GM19240 (cell line): Measurements from ENCODE around the gene ZSWIM5.

Source experiments
- DNase-seq: peaks from one replicate; pipeline ENCODE4 v3.0.0; 2011; ENCODE audit warnings: low spot score; ENCODE audit not compliant: insufficient read length

The ZSWIM5 gene

DNA sequence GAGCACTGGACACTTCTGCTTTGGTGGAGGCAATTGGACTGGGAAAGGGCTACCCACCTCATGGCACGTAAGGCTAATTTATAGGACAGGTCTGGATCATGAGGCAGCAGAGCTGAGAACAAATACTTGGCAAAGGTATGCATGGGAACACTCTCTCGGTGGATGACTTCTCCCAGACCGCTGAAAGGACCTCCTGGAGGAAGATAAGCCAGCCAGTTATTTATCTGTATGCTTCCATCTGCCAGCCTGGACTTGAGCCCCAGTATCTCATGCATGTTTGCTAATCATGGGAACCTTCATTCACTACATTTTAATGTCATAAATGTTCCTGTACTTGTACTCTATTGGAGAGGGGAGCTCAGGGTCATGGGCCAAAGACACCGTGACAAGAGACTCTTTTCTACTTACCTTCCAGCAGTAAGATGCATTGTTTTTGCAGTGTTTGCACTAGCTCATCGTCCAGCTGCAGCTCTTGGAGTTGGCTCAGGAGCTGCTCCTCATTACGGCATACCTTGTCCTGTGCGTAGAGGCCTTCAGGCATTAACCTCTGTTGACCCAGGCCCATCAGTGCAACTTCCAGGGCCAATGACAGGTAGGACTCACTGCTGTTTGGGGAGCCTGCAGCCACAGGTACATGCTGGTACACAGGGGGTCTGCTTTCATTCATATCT, 170.6 kb downstream of the ZSWIM5 start:
- no peak for DNase-seq

DNA sequence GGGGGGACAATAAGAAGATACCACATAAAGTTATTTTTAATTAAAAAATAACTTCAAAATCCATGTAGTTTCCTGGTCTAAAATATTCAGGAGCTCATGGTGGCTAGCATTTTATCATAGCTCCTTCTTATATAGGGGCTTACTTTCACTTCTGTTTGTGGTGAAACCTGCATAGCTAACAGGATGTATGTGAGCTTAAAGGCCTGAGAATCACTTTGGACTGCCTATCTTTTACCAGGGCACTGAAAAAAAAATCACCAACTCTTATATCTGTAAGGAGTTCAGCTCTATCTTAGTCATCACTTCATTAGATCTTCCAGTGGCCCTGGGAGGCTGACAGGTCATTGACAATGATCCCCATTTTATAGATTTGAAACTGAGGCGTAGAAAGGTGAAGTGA, 173.0 kb downstream of the ZSWIM5 start:
- no peak for DNase-seq

DNA sequence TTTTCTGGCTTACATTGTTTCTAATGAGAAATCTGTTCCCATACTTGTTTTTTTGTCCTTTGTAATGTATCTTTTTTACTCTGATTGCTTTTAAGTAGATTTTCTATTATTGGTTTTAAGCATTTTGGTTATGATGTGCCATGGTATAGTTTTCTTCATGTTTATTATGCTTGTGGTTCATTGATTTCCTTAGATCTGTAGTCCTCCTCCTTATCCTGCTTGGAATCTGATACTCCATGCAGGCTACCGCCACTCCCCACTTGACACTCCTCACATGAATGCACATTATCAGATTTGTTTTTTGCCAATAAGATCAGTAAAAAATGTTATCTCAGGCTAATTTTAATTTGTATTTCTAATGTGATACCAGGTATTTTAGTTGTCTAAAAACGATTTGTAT, 173.6 kb downstream of the ZSWIM5 start:
- DNase-seq = no peak

DNA sequence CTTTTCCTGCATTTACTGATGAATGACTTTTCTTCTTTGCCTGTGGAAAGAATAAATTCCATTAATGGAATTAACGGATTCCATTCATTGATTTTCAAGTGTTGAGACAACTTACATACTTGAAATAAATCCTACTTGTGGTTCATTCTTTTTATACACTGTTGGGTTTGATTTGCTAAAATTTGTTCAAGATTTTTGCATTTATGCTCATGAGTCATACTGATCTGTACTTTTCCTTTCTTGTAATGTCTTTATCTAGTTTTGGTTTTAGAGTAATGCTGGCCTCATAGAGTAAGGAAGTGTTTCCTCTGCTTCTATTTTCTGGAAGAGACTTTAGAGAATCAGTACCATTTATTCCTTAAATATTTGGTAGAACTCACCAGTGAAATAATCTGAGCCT, 180.0 kb downstream of the ZSWIM5 start:
- DNase-seq = no peak

DNA sequence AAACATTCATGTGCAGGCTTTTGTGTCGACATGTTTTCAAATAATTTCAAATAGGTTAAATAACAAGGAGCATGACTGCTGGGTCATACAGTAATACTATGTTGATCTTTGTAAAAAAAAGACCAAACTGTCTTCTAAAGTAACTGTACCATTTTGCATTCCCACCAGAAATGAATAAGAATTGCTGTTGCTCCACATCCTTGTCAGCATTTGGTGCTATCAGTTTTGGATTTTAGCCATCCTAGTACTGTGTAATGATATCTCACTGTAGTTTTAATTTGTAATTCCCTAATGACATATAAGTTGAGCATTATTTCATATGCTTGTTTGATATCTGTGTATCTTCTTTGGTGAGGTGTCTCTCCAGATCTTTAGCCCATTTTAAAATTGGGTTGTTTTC, 182.7 kb downstream of the ZSWIM5 start:
- no peak for DNase-seq

DNA sequence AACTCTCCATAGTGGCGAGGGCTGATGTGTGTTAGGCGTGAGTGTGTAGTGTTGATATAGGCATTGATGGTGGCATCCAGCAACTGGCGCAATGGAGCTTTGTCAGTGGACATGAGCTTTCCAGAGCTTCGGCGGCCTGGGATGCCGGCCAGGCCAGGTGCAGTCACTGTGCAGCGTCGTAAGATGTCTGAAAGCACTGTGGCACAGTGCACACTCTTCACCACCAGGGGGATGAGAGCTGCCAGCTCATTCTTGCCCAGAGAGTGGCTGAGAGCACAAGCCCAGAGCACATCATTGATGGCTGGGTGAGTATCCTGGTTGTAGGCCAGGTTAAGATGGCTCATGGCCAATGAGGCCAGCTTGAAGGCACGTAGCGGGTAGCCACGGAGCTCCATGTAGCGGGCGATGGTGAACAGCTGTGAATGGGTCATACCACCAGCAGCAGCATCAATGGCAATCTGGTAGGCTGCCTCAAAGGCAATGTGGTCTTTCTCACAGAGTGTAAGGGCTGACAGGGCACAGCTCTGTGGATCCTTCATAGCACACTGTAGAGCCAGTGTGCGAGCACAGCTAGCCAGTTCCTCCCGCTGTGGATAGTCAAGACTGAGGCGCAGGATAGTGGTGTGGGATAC, 187.7 kb downstream of the ZSWIM5 start:
- no peak for DNase-seq

DNA sequence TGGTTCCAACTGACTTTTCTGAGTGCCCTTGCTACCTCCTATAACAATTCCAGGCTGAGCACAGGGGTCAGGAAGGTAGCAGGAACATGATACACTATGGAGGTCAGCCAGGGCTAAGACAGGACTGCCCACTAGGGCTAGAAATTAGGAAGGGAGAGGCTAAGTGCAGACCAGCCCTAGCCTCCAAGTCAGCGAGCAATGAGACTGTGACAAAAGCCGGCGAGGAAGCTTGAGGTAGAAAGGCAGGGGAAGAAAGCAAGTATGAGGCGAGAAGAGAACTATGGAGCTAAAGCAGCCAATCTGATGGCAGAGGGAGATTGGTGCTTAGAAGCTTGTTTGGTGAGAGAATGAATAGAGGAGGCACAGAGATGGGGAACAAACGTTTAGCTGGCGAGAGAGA, 189.6 kb downstream of the ZSWIM5 start:
- no peak for DNase-seq

DNA sequence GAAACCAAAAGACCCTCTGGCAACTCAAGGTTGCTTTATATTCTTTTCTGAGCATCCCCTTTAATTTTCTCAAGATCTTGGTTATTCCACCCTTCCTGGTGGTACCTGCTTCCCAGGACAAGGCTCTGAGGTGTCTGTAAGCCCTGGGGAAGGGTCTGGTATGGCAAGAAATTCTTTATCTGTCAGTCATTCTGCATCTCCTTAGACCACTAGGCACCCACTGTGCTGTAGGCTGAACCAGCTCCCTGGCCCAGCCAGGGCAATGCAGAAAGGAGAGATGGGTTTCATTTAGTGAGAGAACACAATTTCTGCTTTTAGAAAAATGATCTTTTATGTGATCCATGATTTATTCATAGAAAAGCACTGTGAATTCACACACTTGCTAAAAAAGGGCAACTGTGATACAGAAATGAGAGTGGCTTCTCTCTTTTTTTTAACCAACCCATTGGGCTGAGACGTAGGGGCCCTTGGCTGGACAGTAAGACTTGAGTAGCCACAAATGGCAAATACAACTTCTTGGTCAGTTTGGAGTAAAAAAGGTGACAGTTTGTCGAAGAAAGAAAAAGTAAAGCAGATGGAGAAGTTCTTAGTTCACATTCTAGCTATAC, 190.2 kb downstream of the ZSWIM5 start:
- DNase-seq = no peak

DNA sequence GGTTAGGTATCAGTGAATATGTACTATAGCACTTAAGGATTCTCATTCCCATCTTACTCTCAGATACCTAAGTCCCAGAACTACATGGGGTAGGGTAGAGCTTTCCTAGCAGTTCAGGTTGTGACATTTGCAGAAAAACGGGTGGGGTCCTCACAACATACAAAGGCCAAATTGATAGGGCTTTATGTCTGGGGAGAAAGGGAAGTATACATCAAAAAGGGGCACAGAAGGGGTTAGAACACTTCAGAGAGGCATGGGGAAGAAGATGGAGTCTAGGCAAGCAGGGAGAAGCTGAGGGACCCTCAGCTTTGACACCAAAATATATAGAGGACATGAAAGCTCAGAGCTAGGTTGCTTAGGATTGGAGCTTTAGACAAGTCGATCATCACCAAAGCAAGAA, 190.7 kb downstream of the ZSWIM5 start:
- no peak for DNase-seq

DNA sequence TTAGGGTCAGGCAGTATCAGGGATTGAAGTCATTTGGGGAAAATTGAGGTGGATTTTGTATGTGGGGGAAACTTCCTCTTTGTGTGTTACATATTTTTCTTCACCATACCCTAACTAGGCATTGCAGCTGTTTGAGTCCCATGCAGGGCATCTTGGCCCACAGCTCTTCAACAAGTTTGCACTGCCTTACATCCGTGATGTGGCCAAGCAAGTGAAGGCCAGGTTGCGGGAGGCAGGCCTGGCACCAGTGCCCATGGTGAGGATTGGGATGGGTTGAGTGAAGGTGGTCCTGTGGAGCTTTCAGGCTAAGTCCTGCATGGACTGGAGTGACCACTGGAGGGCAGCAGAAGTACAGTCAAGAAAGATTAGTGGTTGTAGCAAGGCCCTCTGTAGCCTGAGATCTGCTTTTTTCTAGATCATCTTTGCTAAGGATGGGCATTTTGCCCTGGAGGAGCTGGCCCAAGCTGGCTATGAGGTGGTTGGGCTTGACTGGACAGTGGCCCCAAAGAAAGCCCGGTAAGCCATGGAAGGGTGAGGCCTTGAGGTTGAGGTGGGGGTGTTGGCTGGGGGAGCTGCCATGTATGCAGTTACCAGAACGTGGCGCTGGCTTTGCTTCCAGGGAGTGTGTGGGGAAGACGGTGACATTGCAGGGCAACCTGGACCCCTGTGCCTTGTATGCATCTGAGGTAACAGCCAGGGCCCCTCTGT, 191.9 kb downstream of the ZSWIM5 start:
- DNase-seq = no peak

DNA sequence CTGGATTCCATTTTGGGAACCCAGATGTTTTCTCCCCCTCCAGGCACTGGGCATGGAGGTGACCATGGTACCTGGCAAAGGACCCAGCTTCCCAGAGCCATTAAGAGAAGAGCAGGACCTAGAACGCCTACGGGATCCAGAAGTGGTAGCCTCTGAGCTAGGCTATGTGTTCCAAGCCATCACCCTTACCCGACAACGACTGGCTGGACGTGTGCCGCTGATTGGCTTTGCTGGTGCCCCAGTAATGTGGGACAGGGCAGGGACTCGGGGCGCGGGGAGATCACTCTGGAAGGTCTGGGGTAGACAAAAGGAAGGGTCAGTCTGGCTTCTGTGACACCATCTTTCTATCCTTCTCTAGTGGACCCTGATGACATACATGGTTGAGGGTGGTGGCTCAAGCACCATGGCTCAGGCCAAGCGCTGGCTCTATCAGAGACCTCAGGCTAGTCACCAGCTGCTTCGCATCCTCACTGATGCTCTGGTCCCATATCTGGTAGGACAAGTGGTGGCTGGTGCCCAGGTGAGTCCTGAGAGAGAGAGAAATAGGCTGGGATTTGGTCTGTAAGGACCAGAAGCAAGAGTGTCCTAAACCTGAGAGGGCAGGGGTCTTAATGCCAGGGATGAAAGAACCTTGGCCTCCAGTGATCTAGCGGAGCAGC, 192.7 kb downstream of the ZSWIM5 start:
- DNase-seq = no peak

DNA sequence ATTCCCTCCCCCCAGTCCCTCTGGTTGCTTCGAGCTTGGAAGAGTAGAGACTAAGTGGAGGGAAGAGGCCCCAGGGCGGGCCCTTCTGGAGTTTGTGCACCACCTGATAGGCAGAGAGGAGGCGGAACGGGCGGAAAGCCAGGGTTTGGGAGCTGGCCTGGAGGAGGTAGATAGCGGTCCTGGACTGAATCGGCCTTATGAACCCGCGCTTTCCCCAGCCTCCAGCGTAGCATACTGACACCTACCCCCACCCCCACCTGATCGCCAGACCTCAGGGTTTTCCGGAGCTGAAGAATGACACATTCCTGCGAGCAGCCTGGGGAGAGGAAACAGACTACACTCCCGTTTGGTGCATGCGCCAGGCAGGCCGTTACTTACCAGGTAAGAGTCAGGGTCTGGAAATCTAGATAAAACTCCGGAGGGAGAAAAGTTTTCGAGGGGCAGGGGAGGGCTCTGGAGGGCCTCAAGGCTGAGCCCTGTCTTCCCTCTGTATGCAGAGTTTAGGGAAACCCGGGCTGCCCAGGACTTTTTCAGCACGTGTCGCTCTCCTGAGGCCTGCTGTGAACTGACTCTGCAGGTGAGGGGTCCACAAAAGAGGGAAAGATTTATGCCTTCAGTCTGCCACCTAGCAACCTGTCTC, 193.6 kb downstream of the ZSWIM5 start:
- DNase-seq = no peak

DNA sequence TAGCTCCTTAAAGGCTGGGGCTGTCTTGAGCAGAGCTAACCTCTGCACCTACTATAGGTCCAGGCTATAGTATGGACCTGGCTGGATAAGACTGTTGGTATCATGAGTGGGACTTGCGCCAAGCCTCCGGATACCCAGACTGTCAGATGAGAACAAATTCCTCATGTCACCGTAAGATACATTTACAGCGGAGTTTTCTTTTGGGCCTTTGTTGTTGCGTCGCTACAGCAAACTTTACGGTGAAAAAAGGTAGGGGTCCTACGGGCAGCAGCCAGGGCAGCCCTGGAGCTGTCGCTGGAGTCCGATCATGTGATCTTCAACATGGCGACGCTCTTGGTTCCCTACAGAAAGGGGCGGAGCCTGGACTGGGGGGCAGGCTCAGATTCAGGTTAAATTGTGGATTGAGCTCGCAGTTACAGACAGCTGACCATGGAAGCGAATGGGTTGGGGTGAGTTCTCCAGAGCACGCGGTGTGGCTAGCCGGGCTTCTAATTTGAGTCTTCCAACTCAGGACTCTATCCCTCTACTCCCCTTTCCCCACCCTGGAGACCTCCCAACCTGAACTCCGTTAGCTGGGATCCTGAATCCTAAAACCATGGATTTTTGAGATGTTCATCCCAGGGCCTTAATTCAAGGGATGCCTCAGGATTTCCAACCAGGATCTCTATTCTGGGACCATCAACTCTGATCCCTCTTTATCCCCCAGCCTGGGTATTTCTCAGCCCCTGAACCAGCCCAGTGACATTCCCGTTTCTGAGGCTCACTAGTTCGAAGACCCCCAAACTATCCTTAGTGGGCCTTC, 194.4 kb downstream of the ZSWIM5 start, which contains the start of gene UROD:
Gene UROD (plus strand): TSS at position 418 of the 802 bp plus-strand sequence. CDS start 12 bp downstream, at position 430.
- DNase-seq = peak; percentile 92

DNA sequence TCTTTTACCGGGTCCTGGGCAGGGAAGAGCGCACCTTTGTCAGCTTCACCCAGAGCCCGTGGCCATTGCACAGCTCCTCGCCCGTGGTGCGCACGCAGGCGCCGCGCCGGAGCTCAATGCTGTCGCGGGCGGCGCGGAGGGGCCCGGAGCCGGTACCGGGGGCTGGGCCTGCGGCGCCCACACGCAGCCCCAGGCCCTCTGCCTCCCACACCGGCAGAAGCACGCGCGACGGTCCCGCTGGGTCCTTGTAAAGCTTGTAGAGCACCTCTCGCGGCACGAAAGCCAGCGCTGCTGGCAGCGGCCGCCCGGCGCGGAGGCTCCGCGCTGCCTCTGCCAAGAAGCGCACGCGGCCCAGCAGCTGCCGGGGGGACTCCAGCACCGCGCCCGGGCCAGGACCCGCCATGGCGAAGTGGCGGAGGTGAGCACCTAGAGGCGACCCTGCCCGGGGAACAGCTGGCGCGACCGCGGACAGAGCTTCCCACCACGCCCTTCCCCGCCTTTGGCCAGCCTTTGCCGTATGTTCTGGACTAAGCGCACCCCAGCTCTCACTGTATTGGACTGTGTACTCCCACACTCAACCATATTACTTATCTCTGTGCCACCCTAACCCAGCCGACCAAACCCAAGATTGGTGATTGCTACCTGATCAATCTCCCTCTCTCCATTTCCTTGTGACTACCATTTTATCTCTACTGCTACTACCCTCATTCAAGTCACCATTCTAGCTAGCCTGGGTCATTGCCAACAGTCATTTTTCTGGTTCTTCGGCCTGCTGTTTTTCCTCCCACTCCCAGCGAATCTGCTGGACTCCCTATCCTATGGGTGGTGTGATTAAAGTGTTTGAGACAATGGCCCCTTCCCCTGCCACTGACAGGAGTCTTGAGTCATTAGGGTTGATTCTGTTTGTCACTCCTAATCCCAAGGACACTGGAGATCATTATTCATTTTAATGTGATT, 195.3 kb downstream of the ZSWIM5 start, which contains the start of gene HECTD3:
Gene HECTD3 (minus strand): TSS at position 470 of the 957 bp plus-strand sequence. CDS start 67 bp downstream, at position 403.
- no peak for DNase-seq

DNA sequence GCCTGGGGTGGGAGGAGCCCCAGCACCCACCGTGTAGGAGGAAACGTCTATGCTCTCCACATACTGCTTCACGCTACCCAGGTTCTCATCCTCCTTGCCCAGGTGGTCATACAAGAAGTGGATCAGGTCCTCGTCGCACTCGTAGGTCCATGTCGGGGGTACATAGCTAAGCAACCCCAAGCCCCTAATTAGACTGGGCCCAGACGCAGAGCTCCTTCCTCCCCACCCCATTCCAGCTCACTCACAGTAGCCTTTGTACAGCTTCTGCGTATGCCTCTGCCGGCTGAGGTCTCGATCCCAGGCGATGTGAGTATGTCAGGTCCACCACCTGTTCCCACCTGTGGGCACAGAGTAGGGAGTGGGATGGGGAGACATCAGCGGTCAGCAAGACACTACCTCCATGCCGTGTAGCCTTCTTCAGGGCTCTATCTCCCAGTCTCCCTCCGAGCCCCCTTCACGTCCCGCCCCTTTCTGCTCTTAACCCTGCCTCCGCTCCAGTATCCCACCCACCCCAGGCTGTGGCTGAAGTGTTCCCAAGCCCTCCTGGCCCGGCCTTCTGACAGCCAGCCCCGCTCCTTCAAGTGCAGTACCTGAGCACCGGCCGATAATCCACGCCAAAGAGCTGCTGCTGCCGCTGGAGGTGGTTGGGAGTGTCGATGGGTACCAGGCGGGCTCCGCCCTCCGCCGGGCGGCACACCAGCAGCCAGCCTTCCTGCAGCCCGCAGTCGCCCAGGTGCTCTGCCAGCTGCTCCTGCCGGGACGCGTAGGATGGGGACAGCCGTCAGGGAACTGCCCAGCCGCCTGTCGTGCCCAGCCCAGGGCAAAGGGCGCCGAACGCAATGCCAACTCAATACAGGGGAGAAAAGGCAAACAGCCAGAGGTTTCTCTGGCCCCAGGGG, 196.2 kb downstream of the ZSWIM5 start:
- no peak for DNase-seq

DNA sequence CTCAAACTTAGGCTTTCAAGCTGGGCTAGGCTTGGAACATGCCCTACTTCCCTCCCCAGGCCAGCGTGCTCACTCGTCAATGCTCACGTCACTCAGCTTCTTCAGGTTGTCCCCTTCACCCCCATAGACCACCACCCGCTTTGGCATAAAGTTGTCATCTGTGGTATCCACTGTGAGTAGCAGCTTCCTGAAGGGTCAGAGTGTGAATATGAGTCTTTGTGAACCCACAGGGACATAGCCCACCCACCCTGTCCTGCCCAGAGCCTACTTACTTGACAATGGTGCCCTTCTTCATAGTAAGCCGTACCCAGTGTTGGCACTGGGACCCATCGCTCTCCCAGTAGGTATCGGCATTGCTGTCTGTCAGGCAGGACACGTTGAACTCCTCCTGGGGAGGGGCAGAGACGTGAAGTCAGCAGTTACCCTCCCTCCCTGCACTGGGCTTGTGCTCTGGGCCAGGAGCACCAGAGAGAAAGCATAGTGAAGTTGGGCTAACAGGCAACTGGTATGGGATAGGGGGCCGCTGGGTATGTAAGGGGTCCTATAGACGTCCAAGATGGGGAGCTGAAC, 197.0 kb downstream of the ZSWIM5 start:
- DNase-seq = no peak

DNA sequence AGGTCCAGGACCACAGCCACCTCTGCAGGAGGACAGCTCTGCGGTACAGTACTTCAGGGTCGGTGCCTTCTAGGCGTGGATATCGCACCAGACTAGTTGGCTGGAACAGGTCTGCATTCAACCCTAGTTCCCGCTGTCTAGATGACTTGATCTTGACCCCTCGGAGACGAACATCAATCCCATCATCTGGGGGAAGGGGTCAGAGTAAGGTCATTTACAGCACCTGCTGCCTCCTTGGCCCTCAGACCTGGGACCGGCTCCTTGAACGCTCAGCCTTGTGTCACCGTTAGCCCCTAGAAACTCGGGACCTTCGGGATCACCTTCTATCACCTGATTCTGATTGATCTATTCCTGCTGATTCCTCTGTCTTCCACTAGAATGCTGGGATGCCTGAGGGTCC, 197.9 kb downstream of the ZSWIM5 start:
- DNase-seq = no peak

DNA sequence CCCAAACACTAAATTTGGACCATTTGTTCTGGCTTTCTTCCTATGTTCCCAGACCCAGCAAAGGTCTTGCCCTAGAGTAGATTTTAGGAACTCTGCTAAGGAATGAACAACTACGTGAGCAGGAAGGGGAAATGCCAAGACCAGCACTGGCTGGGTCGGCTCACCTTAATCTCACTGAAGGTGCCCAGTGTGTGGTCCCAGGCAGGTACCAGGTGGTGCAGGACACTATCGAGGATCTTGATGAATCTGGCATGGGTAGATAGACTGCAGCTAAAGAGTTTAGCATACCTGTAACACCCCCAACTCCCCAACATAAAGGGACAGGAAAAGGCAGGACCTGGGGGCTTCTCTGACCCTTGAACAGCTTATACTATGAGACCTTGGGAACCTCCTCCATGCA, 198.3 kb downstream of the ZSWIM5 start:
- no peak for DNase-seq
